Embryonic facial prominence (tissue), 1 donor: ENCODE measurements around the gene FERMT2.

Source experiments
- DNase-seq: peaks from one replicate; pipeline ENCODE4 v3.0.0-alpha.2; 2016; ENCODE audit errors: extremely low spot score

The FERMT2 gene, protein sequence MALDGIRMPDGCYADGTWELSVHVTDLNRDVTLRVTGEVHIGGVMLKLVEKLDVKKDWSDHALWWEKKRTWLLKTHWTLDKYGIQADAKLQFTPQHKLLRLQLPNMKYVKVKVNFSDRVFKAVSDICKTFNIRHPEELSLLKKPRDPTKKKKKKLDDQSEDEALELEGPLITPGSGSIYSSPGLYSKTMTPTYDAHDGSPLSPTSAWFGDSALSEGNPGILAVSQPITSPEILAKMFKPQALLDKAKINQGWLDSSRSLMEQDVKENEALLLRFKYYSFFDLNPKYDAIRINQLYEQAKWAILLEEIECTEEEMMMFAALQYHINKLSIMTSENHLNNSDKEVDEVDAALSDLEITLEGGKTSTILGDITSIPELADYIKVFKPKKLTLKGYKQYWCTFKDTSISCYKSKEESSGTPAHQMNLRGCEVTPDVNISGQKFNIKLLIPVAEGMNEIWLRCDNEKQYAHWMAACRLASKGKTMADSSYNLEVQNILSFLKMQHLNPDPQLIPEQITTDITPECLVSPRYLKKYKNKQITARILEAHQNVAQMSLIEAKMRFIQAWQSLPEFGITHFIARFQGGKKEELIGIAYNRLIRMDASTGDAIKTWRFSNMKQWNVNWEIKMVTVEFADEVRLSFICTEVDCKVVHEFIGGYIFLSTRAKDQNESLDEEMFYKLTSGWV

DNA sequence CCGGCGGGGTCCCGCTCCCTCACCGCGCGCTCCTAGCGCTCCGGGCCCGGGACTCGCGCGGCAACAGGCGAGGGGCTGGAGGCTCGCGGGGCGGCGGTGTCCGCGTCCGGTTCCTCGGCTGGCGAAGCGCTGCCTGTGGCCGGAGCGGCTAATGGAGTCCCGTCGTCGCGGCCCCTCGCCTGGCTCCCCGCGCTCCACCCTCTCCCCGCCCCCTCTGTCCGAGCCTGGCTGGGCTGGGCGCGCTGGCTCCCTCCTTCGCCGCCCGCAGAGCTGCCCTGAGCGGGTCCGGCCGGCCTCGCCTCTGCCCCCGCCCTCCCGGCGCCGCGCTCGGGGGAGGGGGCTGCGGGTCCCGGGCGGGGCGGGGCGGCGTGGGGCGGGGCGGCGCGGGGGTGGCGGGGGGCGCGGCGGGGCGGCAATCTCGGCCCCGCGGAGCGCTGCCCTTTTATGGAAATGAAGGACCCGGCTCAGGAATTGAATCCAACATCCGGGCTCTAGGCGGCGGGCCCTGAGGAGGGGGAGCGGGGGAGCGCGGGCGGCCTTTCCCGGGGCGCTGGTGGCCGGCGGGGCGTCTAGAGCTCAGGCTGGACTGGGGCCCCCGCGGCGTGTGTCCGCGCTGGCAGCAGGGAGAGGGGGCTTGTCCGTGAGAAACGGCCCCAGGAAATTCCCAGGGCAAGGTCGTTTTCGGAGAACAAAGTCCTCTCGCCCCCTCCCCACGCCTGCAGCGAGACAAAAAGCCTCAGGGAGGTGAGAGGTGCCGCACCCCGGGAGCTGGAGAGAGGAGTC is at the start of gene FERMT2:
FERMT2 (minus strand) TSS at position 153 of the 783 bp plus-strand sequence. CDS start 482 bp downstream, outside the sequence.
- peak; percentile 79 for DNase-seq

DNA sequence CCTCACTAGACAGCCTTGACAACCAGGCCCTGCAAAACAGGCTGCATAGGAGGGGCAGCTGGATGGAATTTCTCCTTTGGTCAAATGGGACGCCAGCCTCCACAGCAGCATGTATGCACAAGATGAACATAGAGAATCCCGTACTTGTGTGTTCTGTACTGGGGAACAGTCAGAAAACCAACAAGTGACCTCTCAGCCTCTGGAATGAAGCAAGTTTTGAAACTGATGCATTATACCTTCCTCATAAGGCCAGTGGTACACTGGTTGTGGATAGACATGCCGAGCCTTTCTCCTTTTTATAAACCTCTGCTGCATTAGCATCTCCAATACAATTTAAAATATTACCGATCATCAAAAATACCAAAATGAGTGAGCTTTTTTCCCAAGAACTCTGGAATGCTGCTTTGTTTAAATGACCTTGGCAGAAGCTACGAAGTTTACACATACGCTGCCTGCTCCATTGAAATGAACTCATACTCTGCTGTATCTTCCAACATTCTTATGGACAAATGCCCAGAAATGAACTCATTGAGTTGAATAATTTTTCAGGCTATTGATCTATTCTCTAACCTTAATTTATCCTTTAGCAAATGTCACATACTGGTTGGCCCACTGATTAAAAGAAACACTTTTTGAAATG is 47.6 kb upstream of the FERMT2 start:
- no peak for DNase-seq

DNA sequence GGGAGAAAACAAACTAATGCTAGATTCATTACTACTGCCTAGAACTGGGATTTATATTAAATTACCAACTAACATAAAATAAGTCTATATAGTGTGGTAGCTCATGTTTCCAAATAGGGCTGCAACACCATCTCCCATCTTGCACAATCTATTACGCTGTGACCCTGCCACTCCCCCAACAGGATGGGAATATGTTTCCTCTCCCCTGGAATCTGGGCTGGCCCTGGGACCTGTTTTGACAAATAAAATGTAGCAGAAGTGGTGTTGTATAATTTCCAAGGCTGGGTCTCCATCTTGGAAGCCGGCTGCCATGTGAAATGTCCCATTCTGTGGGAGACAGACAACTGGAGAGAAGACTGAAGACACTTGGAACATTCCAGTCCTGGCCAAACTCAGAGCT is 45.6 kb upstream of the FERMT2 start:
- no peak for DNase-seq

DNA sequence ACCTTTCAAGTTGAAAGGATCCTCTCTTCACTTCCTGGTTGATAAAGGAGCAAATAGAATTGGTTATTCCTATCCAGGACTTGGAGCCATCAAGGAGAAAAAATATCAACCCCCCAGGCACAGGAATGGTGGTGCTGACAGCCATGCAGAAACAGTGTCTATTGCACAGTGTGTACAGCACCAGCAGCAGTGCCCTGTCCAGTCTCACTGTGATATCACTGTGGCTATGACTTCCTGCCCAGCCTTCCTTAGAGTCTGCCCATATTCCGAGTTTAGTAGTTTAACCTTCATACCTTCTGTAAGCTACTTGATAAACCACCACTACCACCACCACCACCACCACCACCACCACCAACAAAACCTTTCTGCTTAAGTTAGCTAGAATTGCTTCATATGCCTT is 45.1 kb upstream of the FERMT2 start:
- DNase-seq, result no peak

DNA sequence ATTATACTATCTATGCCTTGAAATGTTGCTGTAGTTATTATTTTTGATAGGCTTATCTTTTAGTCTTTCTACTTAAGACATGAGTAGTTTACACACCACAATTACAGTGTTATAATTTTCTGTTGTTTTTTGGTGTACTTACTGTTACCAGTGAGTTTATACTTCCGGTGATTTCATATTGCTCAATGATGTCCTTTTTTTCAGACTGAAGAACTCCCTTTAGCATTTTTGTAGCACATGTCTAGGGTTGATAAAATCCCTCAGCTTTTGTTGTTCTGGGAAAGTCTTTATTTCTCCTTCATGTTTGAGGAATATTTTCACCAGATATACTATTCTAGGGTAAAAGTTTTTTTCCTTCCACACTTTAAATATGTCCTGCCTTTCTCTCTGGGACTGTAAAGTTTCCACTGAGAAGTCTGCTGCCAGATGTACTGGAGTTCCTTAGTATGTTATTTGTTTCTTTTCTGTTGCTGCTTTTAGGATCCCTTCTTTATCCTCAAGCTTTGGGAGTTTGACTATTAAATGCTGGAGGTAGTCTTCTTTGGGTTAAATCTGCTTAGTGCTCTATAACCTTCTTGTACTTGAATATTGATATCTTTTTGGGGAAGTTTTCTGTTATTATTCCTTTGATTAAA is 41.5 kb upstream of the FERMT2 start:
- no peak for DNase-seq

DNA sequence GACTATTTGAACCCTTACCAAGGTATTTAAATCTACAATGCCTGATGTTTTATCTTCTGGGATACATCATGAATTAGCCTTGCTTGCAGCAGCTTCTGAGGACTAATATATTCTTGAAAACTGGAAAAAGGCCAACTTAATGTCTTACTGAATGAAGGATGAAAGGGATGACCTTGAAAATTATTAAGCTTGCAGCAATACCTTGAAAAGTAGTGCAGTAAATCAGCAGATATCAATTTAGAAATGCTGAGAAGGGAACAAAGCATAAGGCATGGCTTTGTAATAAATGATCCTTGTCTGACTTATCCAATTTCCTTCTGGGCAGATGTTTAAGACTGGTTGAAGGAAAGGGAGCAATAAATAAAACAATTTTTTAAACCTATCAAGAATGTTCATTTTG is 37.3 kb upstream of the FERMT2 start:
- DNase-seq, result no peak

DNA sequence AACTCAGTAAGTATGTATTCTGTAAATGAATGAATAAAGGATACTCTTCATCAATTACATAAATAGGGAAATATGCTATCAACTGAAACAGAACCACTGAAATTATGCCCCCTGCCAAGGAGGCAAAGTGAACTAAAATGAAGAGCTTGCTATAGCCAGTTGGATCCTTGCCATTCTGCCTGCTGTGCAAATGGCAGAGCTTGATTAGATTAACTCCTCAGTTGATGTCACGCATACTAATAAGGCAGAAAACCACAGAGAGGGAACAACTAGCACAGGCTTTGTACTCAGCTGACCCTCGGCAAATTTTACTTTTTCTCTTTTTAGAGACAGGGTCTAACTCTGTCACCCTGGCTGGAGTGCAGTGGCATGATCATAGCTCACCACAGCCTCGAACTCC is 36.7 kb upstream of the FERMT2 start:
- DNase-seq, result no peak

DNA sequence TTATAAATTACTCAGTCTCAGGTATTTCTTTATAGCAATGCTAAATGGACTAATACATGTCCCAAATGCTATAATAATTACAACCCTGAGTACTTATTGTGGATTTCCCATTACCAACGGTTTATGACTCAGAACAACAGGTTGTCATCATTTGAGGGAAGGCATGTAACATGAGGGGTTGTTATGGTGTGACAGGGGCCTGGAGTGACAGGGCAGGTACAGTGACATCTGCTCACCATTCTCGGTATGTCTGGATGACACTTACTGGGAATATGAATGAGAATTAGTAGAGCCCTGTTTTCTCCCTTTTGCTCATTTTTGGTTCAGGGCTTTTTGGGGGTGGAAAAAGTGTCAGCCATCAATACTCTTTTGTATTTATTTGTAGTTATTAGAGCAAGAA is 36.2 kb upstream of the FERMT2 start:
- no peak for DNase-seq

DNA sequence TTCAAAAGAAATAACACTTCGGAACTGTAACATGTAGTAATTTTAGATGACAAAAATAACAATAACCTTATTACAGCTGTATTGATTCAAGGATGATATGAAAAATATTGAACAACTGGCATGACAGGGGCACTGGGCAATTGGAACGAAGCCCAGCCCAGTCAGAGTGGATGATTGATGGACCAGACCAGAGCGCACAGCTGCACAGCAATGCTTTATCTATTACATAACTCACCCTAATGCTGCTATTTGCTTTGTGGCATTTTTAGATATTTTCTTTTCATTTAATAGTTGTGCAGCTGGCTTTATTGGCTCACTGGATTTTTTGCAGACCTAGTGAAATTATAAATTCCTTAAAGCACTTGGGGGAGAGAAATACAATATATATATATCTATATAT is 26.9 kb upstream of the FERMT2 start:
- no peak for DNase-seq

DNA sequence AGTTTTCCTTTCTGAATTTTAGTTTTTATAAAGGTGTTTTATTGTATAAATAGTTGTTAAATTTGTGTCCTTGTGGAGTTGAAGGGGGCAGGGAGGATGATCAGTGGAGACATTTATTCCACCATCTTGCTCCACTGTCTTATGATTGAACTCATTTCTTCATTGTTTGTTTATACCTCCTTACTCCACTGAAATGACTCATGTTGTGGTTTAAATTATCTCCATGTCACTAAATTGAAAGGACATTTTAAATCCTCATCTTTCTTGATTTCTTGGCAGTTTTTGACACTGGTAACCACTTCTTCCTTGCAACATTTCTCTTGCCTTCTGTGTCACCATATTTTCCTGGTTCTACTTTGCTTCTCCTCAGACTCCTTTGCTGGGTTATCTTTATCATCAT is 23.6 kb upstream of the FERMT2 start:
- DNase-seq, result no peak

DNA sequence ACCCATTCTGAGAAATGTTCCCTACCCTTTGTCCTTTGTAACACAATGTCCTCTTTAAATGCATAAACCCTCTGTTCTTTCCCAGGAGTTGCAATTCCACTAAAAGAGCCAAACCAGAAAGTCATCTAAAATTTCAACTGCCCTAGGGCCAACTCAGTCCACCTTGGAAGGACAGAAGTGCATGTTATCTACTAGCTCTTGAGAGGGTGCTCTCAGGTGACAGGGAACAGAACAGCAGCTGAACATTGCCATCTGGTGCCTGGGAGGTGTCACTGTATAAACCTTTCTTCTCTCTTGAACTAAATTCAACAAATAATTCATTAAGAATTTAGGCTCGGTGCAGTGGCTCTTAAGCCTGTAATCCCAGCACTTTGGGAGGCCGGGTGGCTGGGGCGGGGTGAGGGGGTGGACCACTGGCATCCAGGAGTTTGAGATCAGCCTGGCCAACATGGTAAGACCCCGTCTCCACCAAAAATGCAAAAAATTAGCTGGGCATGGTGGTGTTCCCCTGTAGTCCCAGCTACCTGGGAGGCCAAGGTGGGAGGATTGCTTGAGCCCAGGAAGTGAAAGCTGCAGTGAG is 10.3 kb upstream of the FERMT2 start:
- no peak for DNase-seq

DNA sequence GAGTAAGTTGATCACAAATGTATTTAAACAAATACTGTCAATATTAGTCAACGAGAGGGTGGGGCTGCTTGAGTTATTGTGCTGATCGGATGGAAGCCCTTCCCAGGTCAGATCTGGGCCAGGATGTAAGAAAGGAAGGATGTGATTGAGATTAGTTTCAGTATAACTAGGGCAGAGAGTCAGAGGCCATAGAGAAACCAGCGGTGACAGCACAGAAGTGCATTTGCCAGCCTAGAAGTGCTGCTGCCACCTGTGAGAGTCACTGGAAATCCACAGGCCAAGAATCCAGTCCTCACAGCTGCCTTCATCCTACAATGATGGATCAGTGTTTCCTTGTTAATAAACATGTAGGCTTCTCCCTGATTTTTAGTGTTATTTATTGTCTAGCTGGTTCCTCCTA is 9.8 kb upstream of the FERMT2 start:
- DNase-seq, result no peak

DNA sequence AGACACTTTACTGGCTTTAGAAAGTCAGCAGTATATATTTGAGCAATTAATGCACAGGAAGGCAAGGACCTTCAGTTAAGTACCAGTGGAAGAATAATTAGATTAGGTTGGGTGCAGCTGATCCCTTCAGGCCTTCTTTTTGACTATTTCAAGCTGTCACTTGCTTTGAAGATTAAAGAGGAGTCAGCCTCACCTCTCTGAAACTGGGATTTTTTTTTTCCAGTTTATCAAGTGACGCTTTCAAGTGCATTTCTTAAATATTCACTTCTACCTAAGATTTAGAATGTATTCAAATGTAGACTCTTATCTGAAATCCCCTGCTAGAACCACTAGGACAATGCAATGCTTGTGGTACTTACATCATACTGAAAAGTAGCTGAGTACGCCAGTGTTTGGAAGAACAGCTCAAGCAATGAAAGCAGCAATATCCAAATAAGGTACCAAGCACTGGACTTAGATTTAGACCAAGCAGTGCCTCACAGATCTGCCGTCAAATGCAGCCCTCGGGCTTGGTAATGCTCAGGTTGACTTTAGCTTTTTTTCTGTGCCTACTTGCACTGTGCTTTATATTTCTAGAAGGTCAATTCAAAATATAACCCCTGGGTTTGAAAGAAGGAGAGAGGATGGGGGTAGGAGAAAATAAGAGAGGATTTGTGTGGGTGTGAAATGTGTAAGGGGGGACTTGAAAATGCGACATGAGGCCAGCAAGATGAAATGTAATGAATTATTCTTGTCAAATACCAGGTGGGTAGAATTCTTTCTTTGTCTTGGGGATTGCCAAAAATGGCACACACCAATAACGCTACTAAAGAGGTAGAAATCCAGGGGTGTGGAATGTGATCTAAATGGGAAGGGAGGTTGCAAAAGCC is 3.7 kb upstream of the FERMT2 start:
- no peak for DNase-seq

DNA sequence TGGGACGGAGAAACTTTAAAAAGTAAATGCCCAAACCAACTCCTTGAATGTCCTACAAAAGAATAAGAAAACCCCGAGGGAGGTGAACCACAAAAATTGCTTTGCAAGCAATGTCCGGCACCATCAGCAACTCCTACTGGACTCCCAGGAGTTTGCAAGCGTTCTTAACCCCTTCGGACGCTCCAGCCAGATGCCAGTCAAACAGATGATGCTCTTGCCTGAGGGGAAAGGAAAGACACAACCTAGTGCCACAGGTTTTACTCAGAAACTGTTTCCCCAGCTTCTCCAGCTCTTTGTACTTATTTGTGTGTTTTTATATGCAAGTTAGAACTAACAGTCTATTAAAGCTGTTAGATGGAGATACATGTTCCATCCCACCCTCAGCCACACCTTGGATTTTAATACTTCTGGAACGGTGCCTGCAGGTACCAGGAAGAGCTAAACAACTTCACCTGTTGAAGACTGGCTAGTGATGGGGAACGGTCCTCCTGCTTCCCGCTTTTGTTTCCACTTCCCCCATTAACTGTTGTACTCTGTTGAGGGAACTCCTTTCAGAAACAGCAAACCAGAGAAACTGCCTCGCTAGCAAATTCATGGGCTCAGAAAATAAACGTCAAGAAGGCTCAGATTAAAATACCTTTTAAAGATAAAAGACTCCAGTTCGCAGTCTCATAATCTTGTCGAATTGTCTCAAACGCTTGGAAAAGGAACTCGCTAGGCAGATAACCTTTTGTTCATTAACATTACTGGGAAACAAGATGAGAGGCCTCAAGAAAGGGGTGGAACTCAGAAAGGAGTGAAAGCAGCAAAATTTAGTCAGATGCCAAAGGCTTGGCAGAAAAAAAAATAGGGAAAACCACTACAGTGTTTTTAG is 1.1 kb upstream of the FERMT2 start:
- peak; percentile 25 for DNase-seq

DNA sequence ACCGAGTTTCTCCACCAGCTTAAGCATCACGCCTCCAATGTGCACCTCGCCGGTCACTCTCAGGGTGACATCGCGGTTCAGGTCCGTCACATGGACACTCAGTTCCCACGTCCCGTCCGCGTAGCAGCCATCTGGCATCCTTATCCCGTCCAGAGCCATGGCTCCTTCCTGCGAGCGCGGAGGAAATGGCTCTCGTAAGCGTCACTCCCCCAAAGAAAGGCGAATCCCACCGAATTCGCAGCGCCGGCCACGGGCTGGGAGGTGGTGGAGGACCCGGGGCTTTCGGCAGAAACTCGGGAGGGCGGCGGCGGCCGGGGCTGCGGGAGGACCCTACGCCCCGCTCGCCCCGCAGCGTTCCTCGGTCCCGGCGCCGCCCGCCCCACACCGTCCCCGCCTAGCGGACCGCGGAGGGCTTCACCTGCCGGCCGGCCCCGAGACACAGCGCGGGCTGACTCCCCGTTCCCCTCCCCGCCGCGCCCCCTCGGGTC is 396 bp downstream of the FERMT2 start:
- no peak for DNase-seq

DNA sequence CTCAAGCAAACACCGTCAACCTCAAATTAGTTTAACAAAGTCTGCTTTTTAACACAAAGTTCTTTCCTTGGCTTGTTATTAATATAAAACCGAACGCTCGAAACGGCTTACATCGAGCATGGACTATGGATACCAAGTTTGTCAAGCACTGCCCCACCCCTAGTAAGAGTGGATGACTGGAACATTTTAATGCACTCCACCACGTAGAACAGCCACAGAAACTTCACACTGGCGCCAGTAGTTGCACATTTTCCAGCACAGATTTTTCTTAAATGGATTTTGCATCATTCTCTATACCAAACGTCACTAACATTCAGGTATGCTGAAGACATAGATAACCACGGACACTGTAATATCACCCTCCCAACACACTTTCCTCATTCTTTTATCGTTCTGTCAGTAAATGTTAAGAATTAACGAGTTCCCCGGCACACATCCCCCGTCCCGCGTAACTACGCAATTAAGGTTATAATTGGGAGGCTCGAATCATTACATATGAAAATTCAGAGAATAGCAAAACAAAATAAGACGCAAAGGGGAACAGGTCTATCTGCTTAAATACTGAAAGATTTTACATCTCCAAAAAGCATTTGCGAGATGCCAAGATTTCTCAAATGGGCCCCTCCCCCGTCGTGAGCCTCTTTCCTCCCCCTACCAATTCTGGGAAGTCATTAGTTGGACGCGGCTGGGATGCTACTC is 990 bp downstream of the FERMT2 start:
- peak; percentile 73 for DNase-seq

DNA sequence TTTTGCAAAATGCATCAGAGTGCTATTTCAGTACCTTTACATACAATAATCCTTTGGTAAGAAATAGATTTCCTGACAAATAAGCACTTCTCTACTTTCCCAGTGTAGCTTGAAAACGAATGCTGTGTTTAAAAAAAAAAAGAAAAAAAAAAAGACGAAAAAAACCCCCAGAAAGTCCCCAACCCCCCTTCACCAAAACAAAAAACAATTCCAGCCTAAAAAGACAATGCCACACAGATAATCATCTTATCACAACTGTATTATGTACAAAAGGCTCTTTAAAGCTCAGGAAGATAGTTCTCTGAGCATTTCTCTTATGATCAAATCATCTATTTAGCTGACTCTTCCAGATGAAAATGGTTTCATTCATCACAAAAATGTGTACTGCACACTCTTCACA is 1.6 kb downstream of the FERMT2 start:
- no peak for DNase-seq

DNA sequence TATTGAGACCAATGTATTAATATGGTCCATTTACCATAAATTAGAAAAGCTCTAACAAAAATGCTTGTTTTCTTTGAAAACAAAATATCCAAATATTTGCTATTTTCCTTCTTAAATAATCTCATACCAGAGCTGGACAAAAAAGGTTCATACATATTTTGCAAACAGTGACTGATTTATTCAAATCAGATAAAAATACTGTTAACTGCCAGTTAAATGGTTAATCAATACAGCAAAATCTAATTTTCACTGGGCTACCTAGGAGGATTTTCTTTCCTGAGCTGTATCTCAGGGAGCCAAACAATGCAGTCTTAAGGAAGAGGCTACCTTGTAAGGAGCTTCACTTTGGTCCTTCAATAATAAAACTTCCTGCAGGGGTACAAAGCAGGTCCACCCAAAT is 2.0 kb downstream of the FERMT2 start:
- DNase-seq, result no peak
